ENCODE results near the gene C1QTNF12.

GRCh38 chr1:1267488-1268283 lies 21.2 kb upstream of the C1QTNF12 start:
- TF ChIP-seq CTCF (IDR thresholded peaks at IDR 0.05), result no peak
- no peak for TF ChIP-seq POLR2A (IDR thresholded peaks at IDR 0.05)

Data from esophagus squamous epithelium (tissue), 4 donors.